Retinal pigment epithelial cell (primary cell): ENCODE measurements around the gene CEP104.
"Not testable (repeated sequence)": the region's sequence is repeated elsewhere in the genome, so short reads cannot be mapped to it uniquely, and the experiment has no call there.

ENCODE experiments used
- DNase-seq: peaks from one replicate; pipeline ENCODE4 v3.0.0-alpha.2; 2010; ENCODE audit warnings: low read depth
- H3K4me3 ChIP-seq: 2 replicates; pipeline ENCODE4 v1.5.1; 2011; ENCODE audit warnings: mild to moderate bottlenecking, low read length, control low read depth, moderate library complexity
- TF ChIP-seq, protein P1 (sequence below): conservative IDR thresholded peaks from 2 replicates; pipeline ENCODE4 v1.5.1; 2011; ENCODE audit warnings: low read depth, low read length, control low read depth, inconsistent platforms

Gene CEP104

DNA sequence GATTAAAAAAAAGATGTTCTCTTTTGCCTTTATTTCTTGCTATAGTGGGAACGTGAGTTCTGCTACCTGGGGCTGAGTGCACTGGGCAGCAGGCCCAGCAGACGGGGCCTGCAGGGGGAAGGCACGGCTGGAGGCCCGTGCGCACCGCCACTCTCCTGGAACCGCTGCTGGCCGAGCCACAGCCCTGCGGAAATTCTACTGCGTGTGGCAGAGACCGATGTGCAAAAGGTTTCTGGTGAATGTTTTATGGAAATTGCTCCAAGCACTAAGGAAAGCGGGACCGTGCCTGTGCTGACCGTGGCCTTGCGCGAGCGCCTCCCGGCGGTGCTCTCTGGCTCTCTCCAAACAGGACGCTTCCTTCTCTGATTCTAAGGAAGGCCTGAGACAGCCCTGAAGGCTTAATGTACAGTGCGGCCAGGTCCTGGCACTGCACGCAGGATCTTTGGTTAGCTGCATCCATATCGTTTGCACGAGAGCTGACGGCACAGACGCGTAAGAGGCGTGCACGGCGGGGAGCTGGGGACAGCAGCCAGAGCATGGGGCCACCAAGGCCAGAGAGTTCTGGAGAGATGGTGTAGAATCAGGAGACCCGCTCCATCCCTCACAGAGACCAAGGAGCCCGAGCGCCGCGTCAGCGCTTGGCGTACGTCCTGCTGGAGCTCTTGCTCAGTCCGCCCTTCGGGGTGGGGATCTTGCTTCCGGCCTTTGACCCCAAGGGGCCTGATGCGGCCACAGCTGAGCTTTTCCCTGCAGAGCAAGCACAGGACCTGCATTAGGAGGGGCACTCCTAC is 42.0 kb downstream of the CEP104 start:
- TF ChIP-seq, protein P1, sequence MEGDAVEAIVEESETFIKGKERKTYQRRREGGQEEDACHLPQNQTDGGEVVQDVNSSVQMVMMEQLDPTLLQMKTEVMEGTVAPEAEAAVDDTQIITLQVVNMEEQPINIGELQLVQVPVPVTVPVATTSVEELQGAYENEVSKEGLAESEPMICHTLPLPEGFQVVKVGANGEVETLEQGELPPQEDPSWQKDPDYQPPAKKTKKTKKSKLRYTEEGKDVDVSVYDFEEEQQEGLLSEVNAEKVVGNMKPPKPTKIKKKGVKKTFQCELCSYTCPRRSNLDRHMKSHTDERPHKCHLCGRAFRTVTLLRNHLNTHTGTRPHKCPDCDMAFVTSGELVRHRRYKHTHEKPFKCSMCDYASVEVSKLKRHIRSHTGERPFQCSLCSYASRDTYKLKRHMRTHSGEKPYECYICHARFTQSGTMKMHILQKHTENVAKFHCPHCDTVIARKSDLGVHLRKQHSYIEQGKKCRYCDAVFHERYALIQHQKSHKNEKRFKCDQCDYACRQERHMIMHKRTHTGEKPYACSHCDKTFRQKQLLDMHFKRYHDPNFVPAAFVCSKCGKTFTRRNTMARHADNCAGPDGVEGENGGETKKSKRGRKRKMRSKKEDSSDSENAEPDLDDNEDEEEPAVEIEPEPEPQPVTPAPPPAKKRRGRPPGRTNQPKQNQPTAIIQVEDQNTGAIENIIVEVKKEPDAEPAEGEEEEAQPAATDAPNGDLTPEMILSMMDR = no peak
- DNase-seq = no peak
- H3K4me3 ChIP-seq = no peak overlapping the region

DNA sequence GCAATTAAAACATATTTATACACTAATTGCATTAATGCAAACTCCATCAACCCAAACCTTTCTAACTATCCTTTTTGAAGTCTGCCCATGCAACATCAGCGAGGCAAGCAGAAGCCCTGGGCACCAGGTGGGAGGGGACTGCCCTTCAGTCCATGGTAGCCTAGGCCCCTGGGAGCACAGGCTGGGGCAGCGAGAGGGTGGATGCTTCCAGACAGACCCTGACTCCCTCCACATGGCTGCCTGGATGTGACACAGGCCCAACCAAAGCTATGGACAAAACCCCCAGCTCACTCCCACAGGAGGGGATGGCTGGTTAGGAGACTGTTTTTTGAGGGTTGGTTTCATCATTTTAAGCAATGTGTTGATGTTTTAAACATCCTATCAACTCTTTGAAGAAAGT is 42.9 kb downstream of the CEP104 start:
- TF ChIP-seq, protein P1 = no peak
- no peak overlapping the region for H3K4me3 ChIP-seq
- no peak for DNase-seq

DNA sequence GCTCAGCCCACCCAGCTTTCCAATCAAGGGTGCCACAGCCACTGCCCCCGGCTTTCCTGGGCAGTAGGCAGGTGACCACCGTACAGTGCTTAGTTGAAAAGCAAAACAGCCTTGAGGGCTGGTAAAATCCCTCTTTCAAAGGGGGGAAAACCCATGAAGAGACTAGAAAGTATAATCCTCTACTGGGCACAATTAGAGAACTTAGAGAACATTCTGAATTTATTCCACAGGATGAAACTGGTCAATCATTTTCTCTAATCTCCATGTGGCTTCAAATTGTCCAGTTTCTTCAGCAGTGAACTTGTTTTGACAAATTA is 45.5 kb downstream of the CEP104 start:
- TF ChIP-seq, protein P1 = no peak
- DNase-seq = no peak
- no peak overlapping the region for H3K4me3 ChIP-seq

GRCh38 chr1:3810149-3810761 is 46.8 kb downstream of the CEP104 start:
- not testable (repeated sequence) for H3K4me3 ChIP-seq, DNase-seq

DNA sequence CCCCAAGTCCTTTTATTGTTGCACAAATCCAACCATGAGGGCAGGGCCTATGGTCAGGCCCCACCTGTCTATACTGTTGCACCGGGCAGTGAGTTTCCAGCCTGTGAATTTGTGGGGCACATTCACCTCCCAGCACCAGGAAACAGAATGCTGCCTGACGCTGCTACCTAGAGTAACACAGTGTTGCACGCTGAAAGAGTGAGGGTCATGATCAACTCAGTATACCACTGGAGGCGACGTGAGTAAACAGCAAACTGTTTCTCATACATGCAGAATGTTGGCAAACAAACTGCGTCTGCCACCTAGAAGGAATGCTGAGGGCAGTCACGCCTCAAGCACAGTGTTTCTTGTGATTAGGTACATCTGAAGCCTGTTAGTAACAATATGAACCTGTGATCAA is 47.3 kb downstream of the CEP104 start:
- TF ChIP-seq, protein P1 = no peak
- no peak for DNase-seq
- no peak overlapping the region for H3K4me3 ChIP-seq

DNA sequence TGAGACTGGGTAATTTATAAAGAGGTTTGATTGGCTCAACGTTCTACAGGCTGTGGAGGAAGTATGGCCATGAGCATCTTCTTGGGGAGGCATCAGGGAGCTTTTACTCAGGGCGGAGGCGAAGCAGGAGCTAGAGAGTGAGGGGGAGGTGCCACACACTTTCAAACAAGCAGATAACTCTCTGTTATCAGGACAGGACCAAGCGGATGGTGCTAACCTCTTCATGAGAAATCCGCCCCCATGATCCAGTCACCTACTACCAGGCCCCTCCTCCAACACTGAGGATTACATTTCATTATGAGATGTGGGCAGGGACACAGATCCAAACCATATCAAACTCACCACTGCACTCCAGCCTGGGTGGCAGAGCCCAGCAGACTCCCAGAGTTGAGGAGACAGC is 49.2 kb downstream of the CEP104 start:
- TF ChIP-seq, protein P1 = no peak
- no peak for DNase-seq

DNA sequence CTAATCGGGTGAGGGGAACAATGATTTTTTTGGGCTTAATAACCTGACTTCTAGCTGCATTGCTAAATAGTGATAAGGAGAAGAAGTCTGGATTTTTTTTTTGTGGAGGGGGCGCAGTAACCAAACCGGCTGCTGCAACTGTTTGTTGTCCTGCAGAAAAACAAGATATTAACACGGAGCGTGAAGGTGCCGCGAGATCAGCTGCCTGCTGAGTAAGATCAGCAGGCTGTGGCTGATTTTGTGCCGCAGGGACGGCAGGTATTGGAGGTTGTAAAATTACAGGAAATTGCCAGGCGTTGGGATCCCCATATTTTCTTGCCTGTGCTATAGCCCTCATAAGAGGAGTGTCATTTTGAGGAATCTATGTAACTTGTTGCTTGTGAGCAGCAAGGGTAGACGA is 52.0 kb downstream of the CEP104 start:
- DNase-seq = no peak
- TF ChIP-seq, protein P1 = no peak

More for the DNA sequence above, 49.2 kb downstream of the CEP104 start:
- H3K4me3 ChIP-seq = no peak overlapping the region

DNA sequence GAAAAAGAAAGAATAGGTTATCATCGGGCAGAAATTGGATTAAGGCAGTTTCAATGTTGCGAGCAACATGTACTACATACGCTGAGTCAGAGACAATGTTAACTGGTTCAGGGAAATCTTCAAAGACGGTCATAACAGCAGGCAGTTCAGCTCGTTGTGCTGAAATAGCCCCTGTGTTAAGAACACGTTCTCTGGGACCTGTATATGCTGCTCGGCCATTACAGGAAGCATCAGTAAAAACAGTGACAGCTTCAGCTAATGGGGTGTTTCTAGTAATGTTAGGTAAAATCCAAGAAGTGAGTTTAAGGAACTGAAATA is 52.4 kb downstream of the CEP104 start:
- not testable (repeated sequence) for DNase-seq, H3K4me3 ChIP-seq

More for the DNA sequence above, 52.0 kb downstream of the CEP104 start:
- no peak overlapping the region for H3K4me3 ChIP-seq
